DMS79 (cell line): ENCODE data around the gene VSTM2A.

Source experiments
- DNase-seq: peaks from one replicate; lab custom pipeline; 2025; lab: John Stamatoyannopoulos, UW

The VSTM2A gene

GRCh38 chr7:54615537-54615936 is 73.4 kb downstream of the VSTM2A start:
- no peak for DNase-seq
